PFSK-1 (cell line): ENCODE data around the gene UXS1.

ENCODE experiments used
- POLR2AphosphoS5 ChIP-seq: IDR thresholded peaks from 2 replicates; pipeline ENCODE4 v1.6.1; 2012; ENCODE audit warnings: low read depth, mild to moderate bottlenecking, control low read depth, low read length, moderate library complexity
- SIN3A ChIP-seq: IDR thresholded peaks from 2 replicates; pipeline ENCODE4 v1.6.1; 2012; ENCODE audit warnings: mild to moderate bottlenecking, low read length, moderate library complexity, borderline replicate concordance; ENCODE audit not compliant: insufficient read depth
- TF ChIP-seq, protein P1 (sequence below), 2 experiments: IDR thresholded peaks; 2 replicates each; pipeline versions ENCODE4 v1.6.1 to v1.8.0; 2011 to 2012; ENCODE audit warnings: low read depth in 2 of 2, low read length in 2 of 2, control low read depth in 1 of 2, inconsistent platforms in 1 of 2, mild to moderate bottlenecking in 1 of 2, moderate library complexity in 1 of 2; ENCODE audit not compliant: insufficient read depth in 1 of 2

DNA sequence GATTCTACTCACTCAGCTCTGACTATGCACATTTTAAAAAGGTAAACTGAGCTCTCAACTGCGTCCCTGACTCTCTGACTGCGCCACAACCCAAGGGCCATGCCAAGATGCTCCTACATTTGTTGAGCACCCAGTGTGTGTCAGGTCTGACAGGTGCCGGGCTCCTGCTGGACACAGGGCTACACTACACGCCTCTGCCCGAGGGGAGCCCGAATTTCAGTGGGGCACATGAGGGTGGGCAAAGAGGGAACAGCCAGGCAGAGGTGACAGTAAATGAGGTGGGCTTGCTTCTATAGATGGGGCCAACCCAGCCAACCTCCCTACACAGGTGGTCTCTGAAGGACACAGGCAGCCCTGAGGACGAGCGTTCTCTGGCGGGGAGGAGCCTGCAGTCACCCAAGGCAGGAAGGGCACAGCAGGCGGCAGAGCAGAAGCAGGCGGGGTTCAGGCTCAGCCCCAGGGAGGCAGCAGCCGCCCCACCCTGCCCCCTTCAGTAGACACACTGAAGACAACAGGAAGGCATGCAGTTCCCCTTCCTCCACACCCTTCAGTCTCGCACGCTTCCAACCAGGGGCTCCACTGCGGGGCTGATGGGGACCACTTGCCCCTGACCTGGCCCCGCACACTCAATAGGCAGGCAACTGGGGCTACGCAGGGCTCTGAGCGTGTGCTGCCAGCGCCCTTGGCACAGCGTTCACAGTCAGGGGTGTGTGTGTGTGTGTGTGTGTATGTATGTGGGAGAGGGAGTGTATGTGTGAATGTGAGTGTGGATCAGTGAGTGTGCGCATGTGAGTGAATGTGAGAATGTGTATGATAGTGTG is 98.4 kb downstream of the UXS1 start:
- TF ChIP-seq POLR2AphosphoS5 (no peak), SIN3A (no peak)
- TF ChIP-seq, protein P1, sequence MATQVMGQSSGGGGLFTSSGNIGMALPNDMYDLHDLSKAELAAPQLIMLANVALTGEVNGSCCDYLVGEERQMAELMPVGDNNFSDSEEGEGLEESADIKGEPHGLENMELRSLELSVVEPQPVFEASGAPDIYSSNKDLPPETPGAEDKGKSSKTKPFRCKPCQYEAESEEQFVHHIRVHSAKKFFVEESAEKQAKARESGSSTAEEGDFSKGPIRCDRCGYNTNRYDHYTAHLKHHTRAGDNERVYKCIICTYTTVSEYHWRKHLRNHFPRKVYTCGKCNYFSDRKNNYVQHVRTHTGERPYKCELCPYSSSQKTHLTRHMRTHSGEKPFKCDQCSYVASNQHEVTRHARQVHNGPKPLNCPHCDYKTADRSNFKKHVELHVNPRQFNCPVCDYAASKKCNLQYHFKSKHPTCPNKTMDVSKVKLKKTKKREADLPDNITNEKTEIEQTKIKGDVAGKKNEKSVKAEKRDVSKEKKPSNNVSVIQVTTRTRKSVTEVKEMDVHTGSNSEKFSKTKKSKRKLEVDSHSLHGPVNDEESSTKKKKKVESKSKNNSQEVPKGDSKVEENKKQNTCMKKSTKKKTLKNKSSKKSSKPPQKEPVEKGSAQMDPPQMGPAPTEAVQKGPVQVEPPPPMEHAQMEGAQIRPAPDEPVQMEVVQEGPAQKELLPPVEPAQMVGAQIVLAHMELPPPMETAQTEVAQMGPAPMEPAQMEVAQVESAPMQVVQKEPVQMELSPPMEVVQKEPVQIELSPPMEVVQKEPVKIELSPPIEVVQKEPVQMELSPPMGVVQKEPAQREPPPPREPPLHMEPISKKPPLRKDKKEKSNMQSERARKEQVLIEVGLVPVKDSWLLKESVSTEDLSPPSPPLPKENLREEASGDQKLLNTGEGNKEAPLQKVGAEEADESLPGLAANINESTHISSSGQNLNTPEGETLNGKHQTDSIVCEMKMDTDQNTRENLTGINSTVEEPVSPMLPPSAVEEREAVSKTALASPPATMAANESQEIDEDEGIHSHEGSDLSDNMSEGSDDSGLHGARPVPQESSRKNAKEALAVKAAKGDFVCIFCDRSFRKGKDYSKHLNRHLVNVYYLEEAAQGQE (IDR thresholded peaks at IDR 0.05; ENCODE audit: insufficient read depth in 1 of 2, low read depth in 2 of 2, low read length in 2 of 2): no peak
